Uterus (tissue), 4 donors: Measurements from ENCODE around the gene PAN2. TPM values are rescaled to one million over a fixed set of nuclear protein-coding genes. Genes with fewer than 3 reads are reported as not detected.
A peak's percentile ranks its signal among the peaks of the same experiment; 100 is the strongest.

Source experiments
- DNase-seq, 2 donors: peaks; one replicate each; pipeline ENCODE4 v3.0.0-alpha.2; 2019 to 2020
- H3K27ac ChIP-seq, 2 donors: fragments of 200-600 bp; sonication (generic); 1 replicate in 1 of 2; 2 replicates in 1 of 2; pipeline ENCODE4 v1.5.1; 2016 to 2018
- H3K27me3 ChIP-seq, 2 donors: fragments of 200-600 bp; sonication (generic); one replicate each; pipeline ENCODE4 v1.5.1; 2018 to 2019; ENCODE audit warnings: control low read depth in 1 of 2
- H3K36me3 ChIP-seq, 2 donors: fragments of 200-600 bp; sonication (generic); one replicate each; pipeline ENCODE4 v1.5.1; 2019; ENCODE audit warnings: control low read depth in 1 of 2
- H3K4me1 ChIP-seq, 2 donors: fragments of 200-600 bp; sonication (generic); one replicate each; pipeline ENCODE4 v1.5.1; 2018 to 2019; ENCODE audit warnings: control low read depth in 1 of 2
- H3K4me3 ChIP-seq, 2 donors: fragments of 200-600 bp; sonication (generic); 1 replicate in 1 of 2; 2 replicates in 1 of 2; pipeline ENCODE4 v1.5.1; 2018 to 2019; ENCODE audit warnings: mild to moderate bottlenecking in 1 of 2
- H3K9me3 ChIP-seq, 2 donors: fragments of 200-600 bp; sonication (generic); one replicate each; pipeline ENCODE4 v1.5.1; 2019; ENCODE audit warnings: control low read depth in 1 of 2
- CTCF ChIP-seq, 4 experiments: fragments of 200-600 bp in 2 of 4; fragments of 450-650 bp in 2 of 4; sonication (generic) in 2 of 4; IDR thresholded peaks; one replicate each; pipeline ENCODE4 v1.5.1; 2016 to 2019; ENCODE audit warnings: antibody characterized with exemption in 4 of 4, mild to moderate bottlenecking in 2 of 4, moderate library complexity in 1 of 4
- POLR2A ChIP-seq, 2 donors: fragments of 450-650 bp; IDR thresholded peaks; one replicate each; pipeline ENCODE4 v1.6.1; 2016; ENCODE audit warnings: antibody characterized with exemption in 2 of 2, mild to moderate bottlenecking in 1 of 2, moderate library complexity in 1 of 2
- intact Hi-C: fragments of 100-400 bp; cut with DNase I; formaldehyde crosslinking; loops from one replicate; pipeline ENCODE4 v1.15.1; 2023; ENCODE audit warnings: low total_unique reads
- total RNA-seq, 4 donors: library from RNA; depleted of rRNA in 3 of 4; stranded (reverse); fragments of >200 nt in 3 of 4; gene quantifications; one replicate each; pipeline versions ENCODE4 v1.1.0 to v1.2.4, GENCODE V29; 2014 to 2023
- donor health status: DM: yes; HTN: yes; CAD: no.

The PAN2 gene
- total RNA-seq, 4 donors from 2014 or later = 33.2 to 104 (median 50.6) TPM

GRCh38 chr12:56299308-56299852 lies 34.4 kb downstream of the PAN2 start:
- Histone ChIP-seq H3K27ac (peak overlapping the region; percentile 87 to 93), H3K36me3 (no peaks in the 10 kb centered on the region), H3K4me1 (peaks cover 0 to 10% of the 10 kb centered on the region in 2 donors), H3K27me3 (no peaks in the 10 kb centered on the region), H3K9me3 (no peaks in the 10 kb centered on the region), H3K4me3 (peak overlapping the region; percentile 85 to 86)
- no peak for DNase-seq
- TF ChIP-seq CTCF (IDR thresholded peaks at IDR 0.05) (no peak), POLR2A (IDR thresholded peaks at IDR 0.05) (no peak)
- intact Hi-C loops = no loop called here

- Histone ChIP-seq H3K27me3 (no peaks in the 10 kb centered on the region), H3K36me3 (no peaks in the 10 kb centered on the region), H3K9me3 (no peaks in the 10 kb centered on the region), H3K4me1 (peaks cover 0 to 10% of the 10 kb centered on the region in 2 donors), H3K4me3 (peak overlapping the region in 1 of 2 donors; percentile 85), H3K27ac (peak overlapping the region; percentile 87 to 93)
- intact Hi-C loops = no loop called here
- DNase-seq = no peak
- no peak for TF ChIP-seq CTCF (IDR thresholded peaks at IDR 0.05)
- no peak for TF ChIP-seq POLR2A (IDR thresholded peaks at IDR 0.05)
Observed at GRCh38 chr12:56298828-56299227, 35.0 kb downstream of the PAN2 start.

- intact Hi-C loops = no loop called here
- Histone ChIP-seq H3K27me3 (no peaks in the 10 kb centered on the region), H3K4me3 (no peak overlapping the region), H3K27ac (no peak overlapping the region), H3K9me3 (no peaks in the 10 kb centered on the region), H3K4me1 (peaks cover 0 to 10% of the 10 kb centered on the region in 2 donors), H3K36me3 (no peaks in the 10 kb centered on the region)
- TF ChIP-seq CTCF (IDR thresholded peaks at IDR 0.05) (no peak), POLR2A (IDR thresholded peaks at IDR 0.05) (no peak)
- DNase-seq = no peak
Observed at GRCh38 chr12:56297400-56297799, 36.4 kb downstream of the PAN2 start.

- Histone ChIP-seq H3K4me3 (no peak overlapping the region), H3K27ac (no peak overlapping the region), H3K4me1 (peaks cover 0 to 8% of the 10 kb centered on the region in 2 donors), H3K27me3 (no peaks in the 10 kb centered on the region), H3K36me3 (no peaks in the 10 kb centered on the region), H3K9me3 (no peaks in the 10 kb centered on the region)
- TF ChIP-seq POLR2A (IDR thresholded peaks at IDR 0.05) = no peak
- no peak for TF ChIP-seq CTCF (IDR thresholded peaks at IDR 0.05)
- no peak for DNase-seq
- intact Hi-C loops = loop anchor here (1.0 kb wide), 1 partner anchor 19 kb away; no protein-coding TSS in a partner anchor
Observed at GRCh38 chr12:56296295-56296694, 37.5 kb downstream of the PAN2 start.

GRCh38 chr12:56293795-56294194 lies 40.0 kb downstream of the PAN2 start:
- TF ChIP-seq CTCF (IDR thresholded peaks at IDR 0.05) = no peak
- Histone ChIP-seq H3K27me3 (no peaks in the 10 kb centered on the region), H3K9me3 (no peaks in the 10 kb centered on the region), H3K27ac (no peak overlapping the region), H3K4me1 (peaks cover 0 to 5% of the 10 kb centered on the region in 2 donors), H3K36me3 (no peaks in the 10 kb centered on the region), H3K4me3 (no peak overlapping the region)
- no peak for DNase-seq
- intact Hi-C loops = no loop called here
